ENCODE measurements around the gene MATR3. TPM values are rescaled to one million over a fixed set of nuclear protein-coding genes. Genes with fewer than 3 reads are reported as not detected.

MATR3 gene
- total and polyA plus RNA-seq, 2 of the 4 experiments (the other 2 are of a cell fraction): 81.4 to 367 TPM

DNA sequence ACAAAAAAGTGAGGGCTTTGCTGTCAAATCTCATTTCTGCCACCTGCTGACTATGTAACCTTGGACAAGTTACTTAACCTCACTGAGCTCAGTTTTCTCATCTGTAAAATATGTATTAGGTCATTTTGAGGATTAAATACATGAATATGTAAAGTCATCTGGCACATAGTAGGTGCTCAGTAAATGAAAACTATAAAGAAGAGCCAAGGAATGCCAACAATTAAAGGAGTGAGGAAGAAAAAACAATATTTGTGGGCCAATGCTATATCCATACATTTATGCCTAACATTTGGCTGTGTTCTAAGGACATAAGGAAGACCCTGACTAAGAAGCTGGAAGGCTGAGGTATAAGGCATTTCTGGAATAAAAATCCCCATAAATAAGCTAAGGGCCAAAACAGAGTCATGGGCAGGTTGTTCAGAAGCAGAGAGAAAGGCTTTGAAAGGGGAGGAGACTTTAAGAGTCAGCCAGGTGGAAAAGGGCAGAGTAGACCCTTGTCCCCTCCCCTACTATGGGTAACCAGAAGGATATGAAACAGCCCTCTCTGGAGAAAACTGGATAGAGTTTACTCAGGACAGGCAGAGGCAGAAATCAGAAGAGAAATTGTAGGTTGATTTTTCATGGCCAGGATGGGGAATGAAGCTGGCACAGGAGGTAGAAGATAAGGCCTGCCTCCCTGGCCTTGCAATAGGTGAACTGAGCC is 47.8 kb upstream of the MATR3 start:
- H3K36me3 ChIP-seq (ENCODE audit: control insufficient read depth, insufficient read depth, low read length): no peaks in the 10 kb centered on the region
- H3K4me3 ChIP-seq (ENCODE audit: insufficient read depth, low read depth, low read length): no peak overlapping the region
- ChIA-PET CTCF (interaction anchor here (0.6 to 0.7 kb wide), 2 partner anchors 512 to 700 kb away, joined by 3 read pairs; no protein-coding TSS in a partner anchor), POLR2A (ENCODE audit: unreplicated experiment) (interaction anchor here (0.6 kb wide), 1 partner anchor 48 kb away, joined by 3 read pairs; no protein-coding TSS in a partner anchor)
- peak overlapping the region; percentile 49 for H4K91ac ChIP-seq (ENCODE audit: insufficient read depth, low read depth, low read length)
- H2AK9ac ChIP-seq (replicated peaks; ENCODE audit: low read depth, low read length, poor library complexity): peak overlapping the region; percentile 53
- peaks cover 5% of the 10 kb centered on the region for H3K4me1 ChIP-seq (ENCODE audit: control insufficient read depth, insufficient read depth, low read length)
- H3K4me2 ChIP-seq (ENCODE audit: low read depth, low read length): peak overlapping the region; percentile 37; the same call in 1 of the 2 replicates
- H2BK120ac ChIP-seq (ENCODE audit: low read depth, low read length): peak overlapping the region; percentile 38
- no peak overlapping the region for H3K56ac ChIP-seq (ENCODE audit: extremely low read depth, insufficient read depth, low read length)
- DNase-seq (no peak), ATAC-seq (ENCODE audit: low read depth) (no peak; the same call in 1 of the 2 replicates)
- H3K79me1 ChIP-seq (ENCODE audit: low read depth in 1 of 2, low read length in 2 of 2): no peaks in the 10 kb centered on the region
- H3K9me3 ChIP-seq (ENCODE audit: control insufficient read depth, insufficient read depth, low read length): no peaks in the 10 kb centered on the region
- intact Hi-C loops (cut with micrococcal nuclease): no loop called here
- peak overlapping the region; percentile 93 for H3K14ac ChIP-seq (replicated peaks; ENCODE audit: low read depth, low read length)
- H2AK5ac ChIP-seq (ENCODE audit: low read depth, low read length): peak overlapping the region; percentile 50; the same call in 1 of the 2 replicates
- H2AFZ ChIP-seq (replicated peaks; ENCODE audit: low read length, poor library complexity): peak overlapping the region; percentile 89
- dilution Hi-C loops (cut with HindIII; ENCODE audit: low sequenced_read_pairs, unreplicated experiment): no loop called here
- no peak overlapping the region for H3K9ac ChIP-seq (ENCODE audit: low read depth, low read length)
- peak overlapping the region; percentile 38 for H3K27ac ChIP-seq (ENCODE audit: insufficient read depth, low read length)
- H2BK15ac ChIP-seq (ENCODE audit: low read depth, low read length): peak overlapping the region; percentile 79; the same call in 2 of the 3 replicates
- peak overlapping the region; percentile 54 for H3K4ac ChIP-seq (ENCODE audit: low read depth, low read length)
- peak overlapping the region; percentile 65 to 94 for H4K8ac ChIP-seq (ENCODE audit: low read depth in 2 of 2, low read length in 2 of 2)
- BruUV-seq (replicated peaks): no TSS peak
- in situ Hi-C loops (cut with MboI; ENCODE audit: low sequenced_read_pairs): no loop called here
- peak overlapping the region; percentile 46; the same call in 1 of the 2 replicates for H3K23ac ChIP-seq (ENCODE audit: low read depth, low read length)
- no peaks in the 10 kb centered on the region for H4K20me1 ChIP-seq (ENCODE audit: insufficient read depth, low read length)
- H4K5ac ChIP-seq (ENCODE audit: low read depth, low read length): peak overlapping the region; percentile 79; the same call in 1 of the 2 replicates
- H3K27me3 ChIP-seq (ENCODE audit: control insufficient read depth, insufficient read depth, low read length): peaks cover 8% of the 10 kb centered on the region
- peak overlapping the region; percentile 45; the same call in 1 of the 2 replicates for H2BK20ac ChIP-seq (ENCODE audit: low read depth, low read length)
- H3K18ac ChIP-seq (ENCODE audit: low read depth, low read length): no peak overlapping the region; the same call in 1 of the 2 replicates
- peak overlapping the region; percentile 36 for H2BK5ac ChIP-seq (ENCODE audit: low read depth, low read length, poor library complexity, severe bottlenecking)
- H3K9me1 ChIP-seq (ENCODE audit: insufficient read depth, low read length): peaks cover 9% of the 10 kb centered on the region
- TF ChIP-seq CEBPB (IDR thresholded peaks at IDR 0.05; ENCODE audit: low read depth, low read length): no peak
- TF ChIP-seq, protein P1, sequence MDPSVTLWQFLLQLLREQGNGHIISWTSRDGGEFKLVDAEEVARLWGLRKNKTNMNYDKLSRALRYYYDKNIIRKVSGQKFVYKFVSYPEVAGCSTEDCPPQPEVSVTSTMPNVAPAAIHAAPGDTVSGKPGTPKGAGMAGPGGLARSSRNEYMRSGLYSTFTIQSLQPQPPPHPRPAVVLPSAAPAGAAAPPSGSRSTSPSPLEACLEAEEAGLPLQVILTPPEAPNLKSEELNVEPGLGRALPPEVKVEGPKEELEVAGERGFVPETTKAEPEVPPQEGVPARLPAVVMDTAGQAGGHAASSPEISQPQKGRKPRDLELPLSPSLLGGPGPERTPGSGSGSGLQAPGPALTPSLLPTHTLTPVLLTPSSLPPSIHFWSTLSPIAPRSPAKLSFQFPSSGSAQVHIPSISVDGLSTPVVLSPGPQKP (IDR thresholded peaks at IDR 0.05; ENCODE audit: borderline replicate concordance, low read depth, low read length): no peak
- TF ChIP-seq SMC3 (IDR thresholded peaks at IDR 0.05; ENCODE audit: low read depth, low read length): no peak
- no peak for TF ChIP-seq NFE2L2 (IDR thresholded peaks at IDR 0.05; ENCODE audit: low read depth, low read length)
- TF ChIP-seq MXI1 (IDR thresholded peaks at IDR 0.05; ENCODE audit: borderline replicate concordance, low read depth, low read length): no peak
- TF ChIP-seq RFX5 (IDR thresholded peaks at IDR 0.05; ENCODE audit: low read depth, low read length): no peak
- TF ChIP-seq RAD21 (IDR thresholded peaks at IDR 0.05; ENCODE audit: low read length): no peak
- TF ChIP-seq POLR2A (IDR thresholded peaks at IDR 0.05; ENCODE audit: low read depth, low read length): no peak
- TF ChIP-seq, protein P2, sequence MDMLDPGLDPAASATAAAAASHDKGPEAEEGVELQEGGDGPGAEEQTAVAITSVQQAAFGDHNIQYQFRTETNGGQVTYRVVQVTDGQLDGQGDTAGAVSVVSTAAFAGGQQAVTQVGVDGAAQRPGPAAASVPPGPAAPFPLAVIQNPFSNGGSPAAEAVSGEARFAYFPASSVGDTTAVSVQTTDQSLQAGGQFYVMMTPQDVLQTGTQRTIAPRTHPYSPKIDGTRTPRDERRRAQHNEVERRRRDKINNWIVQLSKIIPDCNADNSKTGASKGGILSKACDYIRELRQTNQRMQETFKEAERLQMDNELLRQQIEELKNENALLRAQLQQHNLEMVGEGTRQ (IDR thresholded peaks at IDR 0.05; ENCODE audit: low read depth, low read length): no peak
- no peak for TF ChIP-seq CHD1 (IDR thresholded peaks at IDR 0.05; ENCODE audit: low read depth, low read length)
- TF ChIP-seq, protein P3, sequence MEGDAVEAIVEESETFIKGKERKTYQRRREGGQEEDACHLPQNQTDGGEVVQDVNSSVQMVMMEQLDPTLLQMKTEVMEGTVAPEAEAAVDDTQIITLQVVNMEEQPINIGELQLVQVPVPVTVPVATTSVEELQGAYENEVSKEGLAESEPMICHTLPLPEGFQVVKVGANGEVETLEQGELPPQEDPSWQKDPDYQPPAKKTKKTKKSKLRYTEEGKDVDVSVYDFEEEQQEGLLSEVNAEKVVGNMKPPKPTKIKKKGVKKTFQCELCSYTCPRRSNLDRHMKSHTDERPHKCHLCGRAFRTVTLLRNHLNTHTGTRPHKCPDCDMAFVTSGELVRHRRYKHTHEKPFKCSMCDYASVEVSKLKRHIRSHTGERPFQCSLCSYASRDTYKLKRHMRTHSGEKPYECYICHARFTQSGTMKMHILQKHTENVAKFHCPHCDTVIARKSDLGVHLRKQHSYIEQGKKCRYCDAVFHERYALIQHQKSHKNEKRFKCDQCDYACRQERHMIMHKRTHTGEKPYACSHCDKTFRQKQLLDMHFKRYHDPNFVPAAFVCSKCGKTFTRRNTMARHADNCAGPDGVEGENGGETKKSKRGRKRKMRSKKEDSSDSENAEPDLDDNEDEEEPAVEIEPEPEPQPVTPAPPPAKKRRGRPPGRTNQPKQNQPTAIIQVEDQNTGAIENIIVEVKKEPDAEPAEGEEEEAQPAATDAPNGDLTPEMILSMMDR (conservative IDR thresholded peaks at IDR 0.05; ENCODE audit: low read depth, low read length): no peak
- no peak for TF ChIP-seq RCOR1 (IDR thresholded peaks at IDR 0.05; ENCODE audit: insufficient replicate concordance, low read length)
- TF ChIP-seq BHLHE40 (IDR thresholded peaks at IDR 0.05; ENCODE audit: low read depth, low read length): no peak
- no peak for TF ChIP-seq MAFK (IDR thresholded peaks at IDR 0.05; ENCODE audit: low read depth, low read length)
- no peak for TF ChIP-seq MAZ (IDR thresholded peaks at IDR 0.05; ENCODE audit: borderline replicate concordance, low read depth, low read length)

Measured in IMR-90 (cell line).